Measurements from ENCODE around the gene SOX8.

DNA sequence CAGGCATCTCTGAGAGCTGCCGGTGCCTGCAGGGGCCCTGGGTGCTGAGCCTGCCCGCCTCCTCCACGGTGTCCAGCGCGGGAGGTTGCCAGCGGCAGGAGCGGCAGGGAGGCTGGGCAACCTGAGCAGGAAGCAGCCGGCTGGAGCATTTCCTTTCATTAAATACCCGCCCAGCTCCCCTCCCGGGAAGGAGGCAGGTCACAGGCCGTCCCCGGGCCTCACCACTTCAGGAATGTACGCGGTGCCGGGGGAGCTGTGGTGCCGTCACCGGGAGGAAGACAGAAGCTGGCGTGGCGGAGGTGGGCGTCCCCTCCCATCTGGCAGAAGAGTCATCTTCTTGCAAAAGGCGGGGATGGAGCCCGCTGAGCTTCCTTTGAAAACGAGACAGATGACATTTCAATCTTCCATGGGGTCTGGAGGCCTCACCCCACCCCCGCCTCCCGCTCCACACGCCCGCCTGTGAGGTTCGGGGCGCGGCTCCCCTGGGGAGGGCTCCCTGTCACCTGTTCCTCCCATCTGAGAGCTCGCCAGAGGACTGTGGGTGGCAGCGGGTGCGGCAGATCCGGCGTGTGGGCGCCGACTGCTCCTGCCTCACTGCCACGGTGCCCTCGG is 16.0 kb downstream of the SOX8 start:
- TF ChIP-seq YY1 (tag by site-specific recombination; IDR thresholded peaks at IDR 0.05) (no peak), FEZF1 (tag by site-specific recombination; IDR thresholded peaks at IDR 0.05) (no peak), SETDB1 (IDR thresholded peaks at IDR 0.05; ENCODE audit: insufficient read length, low read length) (no peak), ZNF274 (IDR thresholded peaks at IDR 0.05; ENCODE audit: low read length) (no peak), ZNF274 (tag by site-specific recombination; IDR thresholded peaks at IDR 0.05; ENCODE audit: borderline replicate concordance) (no peak), ZNF585B (tag by site-specific recombination; IDR thresholded peaks at IDR 0.05) (no peak)
- TF ChIP-seq, protein P1, sequence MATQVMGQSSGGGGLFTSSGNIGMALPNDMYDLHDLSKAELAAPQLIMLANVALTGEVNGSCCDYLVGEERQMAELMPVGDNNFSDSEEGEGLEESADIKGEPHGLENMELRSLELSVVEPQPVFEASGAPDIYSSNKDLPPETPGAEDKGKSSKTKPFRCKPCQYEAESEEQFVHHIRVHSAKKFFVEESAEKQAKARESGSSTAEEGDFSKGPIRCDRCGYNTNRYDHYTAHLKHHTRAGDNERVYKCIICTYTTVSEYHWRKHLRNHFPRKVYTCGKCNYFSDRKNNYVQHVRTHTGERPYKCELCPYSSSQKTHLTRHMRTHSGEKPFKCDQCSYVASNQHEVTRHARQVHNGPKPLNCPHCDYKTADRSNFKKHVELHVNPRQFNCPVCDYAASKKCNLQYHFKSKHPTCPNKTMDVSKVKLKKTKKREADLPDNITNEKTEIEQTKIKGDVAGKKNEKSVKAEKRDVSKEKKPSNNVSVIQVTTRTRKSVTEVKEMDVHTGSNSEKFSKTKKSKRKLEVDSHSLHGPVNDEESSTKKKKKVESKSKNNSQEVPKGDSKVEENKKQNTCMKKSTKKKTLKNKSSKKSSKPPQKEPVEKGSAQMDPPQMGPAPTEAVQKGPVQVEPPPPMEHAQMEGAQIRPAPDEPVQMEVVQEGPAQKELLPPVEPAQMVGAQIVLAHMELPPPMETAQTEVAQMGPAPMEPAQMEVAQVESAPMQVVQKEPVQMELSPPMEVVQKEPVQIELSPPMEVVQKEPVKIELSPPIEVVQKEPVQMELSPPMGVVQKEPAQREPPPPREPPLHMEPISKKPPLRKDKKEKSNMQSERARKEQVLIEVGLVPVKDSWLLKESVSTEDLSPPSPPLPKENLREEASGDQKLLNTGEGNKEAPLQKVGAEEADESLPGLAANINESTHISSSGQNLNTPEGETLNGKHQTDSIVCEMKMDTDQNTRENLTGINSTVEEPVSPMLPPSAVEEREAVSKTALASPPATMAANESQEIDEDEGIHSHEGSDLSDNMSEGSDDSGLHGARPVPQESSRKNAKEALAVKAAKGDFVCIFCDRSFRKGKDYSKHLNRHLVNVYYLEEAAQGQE (tag by site-specific recombination; IDR thresholded peaks at IDR 0.05): no peak
- TF ChIP-seq, protein P2, sequence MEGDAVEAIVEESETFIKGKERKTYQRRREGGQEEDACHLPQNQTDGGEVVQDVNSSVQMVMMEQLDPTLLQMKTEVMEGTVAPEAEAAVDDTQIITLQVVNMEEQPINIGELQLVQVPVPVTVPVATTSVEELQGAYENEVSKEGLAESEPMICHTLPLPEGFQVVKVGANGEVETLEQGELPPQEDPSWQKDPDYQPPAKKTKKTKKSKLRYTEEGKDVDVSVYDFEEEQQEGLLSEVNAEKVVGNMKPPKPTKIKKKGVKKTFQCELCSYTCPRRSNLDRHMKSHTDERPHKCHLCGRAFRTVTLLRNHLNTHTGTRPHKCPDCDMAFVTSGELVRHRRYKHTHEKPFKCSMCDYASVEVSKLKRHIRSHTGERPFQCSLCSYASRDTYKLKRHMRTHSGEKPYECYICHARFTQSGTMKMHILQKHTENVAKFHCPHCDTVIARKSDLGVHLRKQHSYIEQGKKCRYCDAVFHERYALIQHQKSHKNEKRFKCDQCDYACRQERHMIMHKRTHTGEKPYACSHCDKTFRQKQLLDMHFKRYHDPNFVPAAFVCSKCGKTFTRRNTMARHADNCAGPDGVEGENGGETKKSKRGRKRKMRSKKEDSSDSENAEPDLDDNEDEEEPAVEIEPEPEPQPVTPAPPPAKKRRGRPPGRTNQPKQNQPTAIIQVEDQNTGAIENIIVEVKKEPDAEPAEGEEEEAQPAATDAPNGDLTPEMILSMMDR (tag by site-specific recombination; IDR thresholded peaks at IDR 0.05): no peak
- TF ChIP-seq, protein P3, sequence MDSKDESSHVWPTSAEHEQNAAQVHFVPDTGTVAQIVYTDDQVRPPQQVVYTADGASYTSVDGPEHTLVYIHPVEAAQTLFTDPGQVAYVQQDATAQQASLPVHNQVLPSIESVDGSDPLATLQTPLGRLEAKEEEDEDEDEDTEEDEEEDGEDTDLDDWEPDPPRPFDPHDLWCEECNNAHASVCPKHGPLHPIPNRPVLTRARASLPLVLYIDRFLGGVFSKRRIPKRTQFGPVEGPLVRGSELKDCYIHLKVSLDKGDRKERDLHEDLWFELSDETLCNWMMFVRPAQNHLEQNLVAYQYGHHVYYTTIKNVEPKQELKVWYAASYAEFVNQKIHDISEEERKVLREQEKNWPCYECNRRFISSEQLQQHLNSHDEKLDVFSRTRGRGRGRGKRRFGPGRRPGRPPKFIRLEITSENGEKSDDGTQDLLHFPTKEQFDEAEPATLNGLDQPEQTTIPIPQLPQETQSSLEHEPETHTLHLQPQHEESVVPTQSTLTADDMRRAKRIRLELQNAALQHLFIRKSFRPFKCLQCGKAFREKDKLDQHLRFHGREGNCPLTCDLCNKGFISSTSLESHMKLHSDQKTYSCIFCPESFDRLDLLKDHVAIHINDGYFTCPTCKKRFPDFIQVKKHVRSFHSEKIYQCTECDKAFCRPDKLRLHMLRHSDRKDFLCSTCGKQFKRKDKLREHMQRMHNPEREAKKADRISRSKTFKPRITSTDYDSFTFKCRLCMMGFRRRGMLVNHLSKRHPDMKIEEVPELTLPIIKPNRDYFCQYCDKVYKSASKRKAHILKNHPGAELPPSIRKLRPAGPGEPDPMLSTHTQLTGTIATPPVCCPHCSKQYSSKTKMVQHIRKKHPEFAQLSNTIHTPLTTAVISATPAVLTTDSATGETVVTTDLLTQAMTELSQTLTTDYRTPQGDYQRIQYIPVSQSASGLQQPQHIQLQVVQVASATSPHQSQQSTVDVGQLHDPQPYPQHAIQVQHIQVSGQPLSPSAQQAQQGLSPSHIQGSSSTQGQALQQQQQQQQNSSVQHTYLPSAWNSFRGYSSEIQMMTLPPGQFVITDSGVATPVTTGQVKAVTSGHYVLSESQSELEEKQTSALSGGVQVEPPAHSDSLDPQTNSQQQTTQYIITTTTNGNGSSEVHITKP (tag by site-specific recombination; IDR thresholded peaks at IDR 0.05): no peak

Data from HEK293 (cell line).